HG03342 (cell line): ENCODE measurements around the gene FKBP8.
"Not testable (repeated sequence)": the region's sequence is repeated elsewhere in the genome, so short reads cannot be mapped to it uniquely, and the experiment has no call there.

Experiments
- ATAC-seq: cut with Tn5 transposase; IDR thresholded peaks from one replicate; pipeline ENCODE4 v1.9.1; 2021; ENCODE audit warnings: mild to moderate bottlenecking, moderate library complexity; ENCODE audit not compliant: unreplicated experiment

FKBP8 gene

GRCh38 chr19:18559685-18560084, 16.3 kb upstream of the FKBP8 start:
- no peak for ATAC-seq

DNA sequence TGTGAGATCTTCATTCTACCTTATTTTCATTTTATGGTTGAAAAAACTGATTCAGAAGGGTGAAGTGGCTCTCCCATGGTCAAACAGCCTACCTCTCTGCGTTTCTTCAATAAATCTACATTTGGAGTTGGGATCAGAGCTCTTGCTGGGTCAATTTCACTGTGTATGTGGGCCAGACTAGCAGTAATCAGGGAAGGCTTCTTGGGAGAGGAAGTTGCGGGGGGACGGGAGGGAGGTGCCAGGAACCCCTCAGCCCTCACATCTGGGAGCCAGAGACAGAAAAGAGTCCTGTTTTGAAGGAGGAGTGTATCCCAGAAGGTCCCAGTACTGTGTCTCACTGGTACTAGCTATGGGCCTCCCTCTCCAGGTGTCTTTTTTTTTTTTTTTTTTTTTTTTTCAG, 15.2 kb upstream of the FKBP8 start:
- ATAC-seq: no peak

DNA sequence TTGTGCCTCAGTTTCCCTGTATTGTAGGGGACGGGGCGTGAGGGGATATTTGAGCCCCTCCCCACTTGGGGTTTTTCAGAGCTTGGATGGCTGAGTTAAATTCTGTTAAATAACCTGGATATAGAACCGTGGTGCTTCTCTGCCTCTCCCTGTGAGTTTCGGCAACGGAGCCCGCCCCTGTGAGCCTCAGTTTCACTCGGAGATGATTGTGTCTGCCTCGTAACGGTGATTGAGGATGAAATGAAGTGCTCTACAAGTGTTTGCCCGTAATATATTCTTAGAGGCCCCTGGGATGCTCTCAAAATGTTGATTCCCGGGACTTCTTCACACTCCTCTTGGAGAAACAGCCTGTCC, 14.8 kb upstream of the FKBP8 start:
- ATAC-seq: no peak

DNA sequence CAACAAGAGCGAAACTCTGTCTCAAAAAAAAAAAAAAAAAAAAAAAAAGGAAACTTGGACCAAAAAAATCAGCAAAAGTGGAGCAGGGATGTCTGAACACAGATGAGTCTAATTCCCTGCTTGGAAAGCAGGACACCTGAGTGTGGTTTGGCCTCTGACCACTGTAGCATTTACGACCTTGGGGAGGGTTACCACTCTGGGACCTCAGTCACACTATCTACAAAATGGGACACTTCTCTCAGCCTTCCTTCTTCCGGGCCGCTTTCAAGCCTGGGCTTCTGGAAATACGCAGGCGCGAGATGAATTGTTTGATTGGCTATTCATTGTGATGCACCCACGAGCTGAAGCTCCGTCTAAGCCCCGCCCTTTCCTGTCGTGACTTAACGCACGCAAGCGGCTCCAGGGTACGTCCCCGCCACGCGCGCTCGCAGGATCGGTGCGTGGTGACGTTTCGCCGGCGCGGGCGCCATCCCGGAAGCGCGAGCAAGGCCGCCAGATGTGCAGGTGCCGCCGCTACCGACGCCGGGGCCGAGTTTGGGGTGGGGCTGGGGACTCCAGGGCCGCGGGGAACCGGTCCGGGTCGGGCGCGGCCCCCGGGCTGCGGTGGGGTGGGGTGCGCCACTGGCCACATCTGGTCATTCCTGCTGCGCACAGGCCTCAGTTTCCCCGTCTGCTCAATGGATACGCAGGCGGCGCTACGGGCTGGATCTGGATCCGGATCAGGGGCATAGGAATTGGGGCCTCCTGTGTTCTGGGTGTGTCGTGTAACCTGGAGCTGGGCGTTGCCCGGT, 14.2 kb upstream of the FKBP8 start, which contains the start of gene KXD1:
Gene KXD1 (plus strand): TSS at position 460 of the 791 bp plus-strand sequence. CDS start 4,187 bp downstream, outside the sequence.
- ATAC-seq: peak; percentile 98

DNA sequence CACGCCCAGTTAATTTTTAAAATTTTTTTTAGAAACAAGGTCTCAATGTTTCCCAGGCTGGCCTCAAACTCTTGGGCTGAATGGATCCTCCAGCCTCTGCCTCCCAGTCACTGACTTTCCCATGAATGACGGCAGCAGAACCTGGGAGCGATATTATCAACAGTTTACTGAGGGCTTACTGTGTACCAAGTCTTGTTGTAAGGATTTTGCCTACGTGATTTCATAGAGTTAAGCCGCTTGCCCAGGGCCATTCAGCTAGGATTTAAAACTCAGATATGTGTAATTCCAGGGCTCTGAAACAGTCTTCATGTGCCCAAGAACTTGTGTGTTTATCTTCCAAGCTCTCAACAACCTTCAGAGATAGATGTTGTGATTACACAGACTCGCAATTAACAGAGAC, 8.3 kb upstream of the FKBP8 start:
- ATAC-seq: no peak

DNA sequence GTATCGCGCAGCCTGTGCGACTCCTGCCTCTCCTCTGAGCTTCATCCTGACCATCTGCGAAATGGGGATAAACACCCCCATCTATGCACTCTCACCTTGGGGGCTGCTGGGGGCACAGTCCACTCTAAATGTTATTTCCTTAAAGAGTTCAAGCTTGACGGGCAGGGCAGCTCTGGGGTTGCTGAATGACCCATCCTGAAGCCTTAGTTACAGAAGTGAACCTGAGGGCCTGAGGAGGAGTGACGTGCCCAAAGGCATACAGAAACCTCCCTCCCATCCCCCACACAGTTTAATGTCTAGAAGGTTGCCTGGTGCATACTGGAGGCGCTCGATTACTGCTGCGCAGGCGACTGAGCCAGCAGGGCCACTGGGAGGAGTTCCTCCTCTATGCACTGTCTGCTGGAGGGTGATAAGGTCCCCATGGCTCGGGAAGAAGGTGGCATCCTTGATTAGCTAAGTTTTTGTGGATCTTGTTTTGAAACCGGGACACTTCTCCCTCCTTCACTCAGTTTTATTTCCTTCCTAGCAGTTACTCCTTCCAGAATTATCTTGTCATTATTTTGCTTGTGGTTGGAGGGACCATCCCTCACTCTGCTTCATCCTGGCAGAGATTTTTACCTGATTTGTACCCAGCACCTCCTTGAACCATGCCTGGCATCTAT, 572 bp upstream of the FKBP8 start:
- ATAC-seq: peak; percentile 56

GRCh38 chr19:18541992-18542940, 1.1 kb downstream of the FKBP8 start:
- ATAC-seq: no peak

DNA sequence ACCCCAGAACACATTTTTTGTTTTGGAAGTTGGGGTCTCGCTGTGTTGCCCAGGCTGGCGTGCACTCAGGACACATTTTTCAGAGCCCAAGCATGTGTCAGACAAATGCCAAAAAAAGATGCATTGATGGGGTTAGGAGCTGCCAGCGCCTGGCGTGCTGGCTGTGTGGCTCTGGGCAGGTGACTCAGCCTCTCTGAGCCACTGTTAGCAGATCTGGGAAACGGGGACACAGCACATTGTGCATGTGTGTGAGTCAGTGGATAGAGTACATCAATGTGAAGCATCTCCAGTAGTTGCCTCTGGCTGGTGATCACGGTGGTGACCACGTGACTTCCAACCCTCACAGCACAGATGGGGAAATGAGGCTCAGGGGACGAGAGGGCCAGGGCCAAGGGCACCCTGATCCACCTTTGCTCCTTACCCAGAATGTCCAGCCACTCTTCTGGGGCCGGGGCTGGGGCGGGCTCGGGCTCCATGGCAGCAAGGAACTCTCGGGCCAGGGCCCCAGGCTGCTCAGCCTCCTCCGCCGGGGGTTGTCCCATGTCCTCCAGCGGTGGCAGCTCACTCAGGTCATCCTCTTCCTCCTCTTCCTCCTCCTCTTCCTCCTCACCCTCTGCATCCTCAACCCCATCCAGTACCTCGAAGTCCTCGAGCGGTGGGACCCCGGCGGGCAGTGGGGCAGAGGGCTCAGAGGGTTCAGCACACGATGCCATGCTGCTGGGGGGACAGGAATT, 1.9 kb downstream of the FKBP8 start:
- no peak for ATAC-seq

DNA sequence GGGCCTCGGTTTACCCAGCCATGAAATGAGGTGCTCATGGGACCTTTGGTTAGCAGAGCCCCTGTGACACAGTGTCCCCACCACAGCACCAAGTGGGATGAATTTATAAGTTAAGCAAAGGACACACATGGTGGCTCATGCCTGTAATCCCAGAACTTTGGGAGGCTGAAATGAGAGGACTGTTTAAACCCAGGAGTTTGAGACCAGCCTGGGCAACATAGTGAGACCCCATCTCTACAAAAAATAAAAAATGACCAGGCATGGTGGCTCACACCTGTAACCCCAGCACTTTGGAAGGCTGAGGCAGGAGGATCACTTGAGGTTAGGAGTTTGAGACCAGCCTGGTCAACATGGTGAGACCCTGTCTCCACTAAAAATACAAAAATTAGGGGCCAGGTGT, 3.2 kb downstream of the FKBP8 start:
- not testable (repeated sequence) for ATAC-seq

GRCh38 chr19:18539372-18539771, 4.0 kb downstream of the FKBP8 start:
- no peak for ATAC-seq

DNA sequence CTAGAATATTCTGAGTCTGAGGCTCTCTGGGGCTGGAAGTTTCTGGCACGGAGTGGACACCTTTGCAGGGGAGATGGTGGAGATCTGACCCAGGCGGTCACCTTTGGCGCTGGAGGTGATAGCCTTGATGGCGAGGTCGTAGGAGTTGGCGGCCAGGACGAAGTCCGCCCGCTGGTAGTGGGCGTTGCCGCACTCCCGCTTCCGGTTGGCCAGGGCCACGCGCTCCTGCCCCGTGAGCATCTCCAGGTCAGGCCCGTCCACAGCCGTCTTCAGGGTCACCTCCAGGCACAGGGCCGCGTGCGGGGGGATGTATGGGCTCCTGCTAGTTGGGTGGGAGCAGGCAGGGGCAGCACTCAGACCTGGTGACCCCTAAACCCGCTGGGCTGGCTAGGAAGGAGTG, 5.3 kb downstream of the FKBP8 start:
- no peak for ATAC-seq

DNA sequence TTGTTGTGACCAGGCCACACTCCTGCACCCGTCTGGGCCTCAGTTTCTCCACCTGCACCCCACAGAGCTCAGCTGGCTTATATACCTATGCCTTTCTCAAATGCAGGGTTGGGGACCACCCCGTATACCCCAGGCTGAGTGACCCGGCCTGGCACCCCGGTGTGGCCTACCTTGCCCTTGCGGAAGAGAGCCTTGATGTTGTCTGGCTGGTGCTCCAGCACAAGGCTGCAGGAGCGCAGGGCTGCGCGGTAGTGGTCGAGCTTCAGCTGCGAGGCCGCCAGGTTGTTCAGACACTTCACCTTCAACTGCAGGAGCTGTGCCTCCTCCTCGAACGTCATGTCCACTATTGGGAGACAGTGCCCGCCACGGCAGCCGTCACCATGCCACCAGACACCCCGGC, 5.9 kb downstream of the FKBP8 start:
- no peak for ATAC-seq

GRCh38 chr19:18536475-18536874, 6.9 kb downstream of the FKBP8 start:
- ATAC-seq: no peak

DNA sequence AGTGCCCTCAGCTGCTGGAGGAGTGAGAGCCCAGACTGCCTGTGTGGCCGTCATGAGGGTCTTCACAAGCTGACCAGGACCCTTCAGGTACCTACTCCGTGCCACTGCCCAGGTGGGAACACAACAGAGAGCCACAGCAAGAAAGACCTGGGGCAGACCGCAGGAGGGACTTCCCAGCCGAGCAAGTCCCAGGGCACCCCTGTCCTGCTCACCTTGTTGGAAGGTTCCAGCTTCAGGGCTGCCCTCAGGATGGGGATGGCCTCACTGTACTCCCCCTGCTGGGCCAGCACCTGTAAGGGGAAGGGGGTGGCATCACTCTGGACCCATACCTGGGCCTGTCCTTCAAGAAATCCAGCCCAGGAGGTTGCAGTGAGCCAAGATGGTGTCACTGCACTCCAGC, 10.3 kb downstream of the FKBP8 start:
- no peak for ATAC-seq

DNA sequence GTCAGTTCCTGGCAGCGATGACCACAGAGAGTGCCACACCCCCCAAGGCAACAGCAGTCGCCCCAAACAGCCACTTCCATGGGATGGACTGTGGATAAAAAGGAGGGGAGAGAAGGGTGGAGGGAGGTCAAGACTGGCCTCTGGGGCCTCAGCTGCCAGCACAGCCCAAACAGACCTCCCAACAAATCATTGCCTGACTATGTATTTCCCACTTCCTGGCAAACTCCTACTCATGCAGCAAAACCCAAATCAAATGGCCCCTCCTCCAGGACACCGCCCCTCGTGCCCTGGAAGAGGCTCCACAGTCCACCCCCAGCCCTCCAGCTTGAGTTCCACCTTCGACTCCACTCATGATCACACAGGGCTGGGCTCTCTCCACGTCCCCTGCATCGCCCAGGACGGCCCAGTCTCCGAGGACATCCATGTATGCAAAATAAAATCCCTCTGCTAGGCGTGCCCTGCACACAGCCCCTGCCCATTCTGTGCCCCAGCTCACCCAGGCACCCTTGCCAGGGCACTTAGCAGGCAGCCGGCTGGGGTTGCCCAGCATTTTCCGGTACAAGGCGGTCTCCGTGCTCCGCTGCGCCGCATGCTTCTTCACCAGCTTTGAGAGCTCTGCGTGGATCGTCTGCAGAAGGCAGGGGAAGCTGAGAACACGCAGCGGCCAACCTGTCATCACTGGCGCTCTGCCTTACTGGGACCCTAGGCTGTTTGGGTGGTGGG, 11.0 kb downstream of the FKBP8 start:
- no peak for ATAC-seq

GRCh38 chr19:18531485-18531884, 11.9 kb downstream of the FKBP8 start:
- no peak for ATAC-seq

GRCh38 chr19:18529782-18530181, 13.6 kb downstream of the FKBP8 start:
- no peak for ATAC-seq

DNA sequence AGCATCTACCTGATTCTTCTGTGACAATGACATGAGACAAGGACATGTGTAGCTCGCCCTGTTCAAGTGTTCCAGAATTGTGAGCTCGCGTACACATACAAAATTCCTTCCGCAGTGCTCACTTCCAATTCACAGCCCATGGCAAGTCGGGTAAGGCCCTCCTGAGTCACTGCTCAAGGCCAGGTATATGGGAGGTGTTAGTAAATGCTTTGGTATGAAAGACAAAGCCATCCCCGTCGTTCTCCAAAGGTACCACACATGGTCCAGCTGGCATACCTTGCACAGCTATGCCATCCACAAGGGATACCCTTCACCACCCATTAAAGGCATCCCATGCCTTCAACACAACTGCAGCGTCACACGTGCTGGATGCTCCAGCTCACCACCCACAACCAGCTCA, 17.1 kb downstream of the FKBP8 start:
- ATAC-seq: no peak

GRCh38 chr19:18523841-18524240, 19.5 kb downstream of the FKBP8 start:
- ATAC-seq: no peak

GRCh38 chr19:18522862-18523440, 20.4 kb downstream of the FKBP8 start:
- not testable (repeated sequence) for ATAC-seq
